ENCODE data around the gene CFAP251.

The CFAP251 gene

DNA sequence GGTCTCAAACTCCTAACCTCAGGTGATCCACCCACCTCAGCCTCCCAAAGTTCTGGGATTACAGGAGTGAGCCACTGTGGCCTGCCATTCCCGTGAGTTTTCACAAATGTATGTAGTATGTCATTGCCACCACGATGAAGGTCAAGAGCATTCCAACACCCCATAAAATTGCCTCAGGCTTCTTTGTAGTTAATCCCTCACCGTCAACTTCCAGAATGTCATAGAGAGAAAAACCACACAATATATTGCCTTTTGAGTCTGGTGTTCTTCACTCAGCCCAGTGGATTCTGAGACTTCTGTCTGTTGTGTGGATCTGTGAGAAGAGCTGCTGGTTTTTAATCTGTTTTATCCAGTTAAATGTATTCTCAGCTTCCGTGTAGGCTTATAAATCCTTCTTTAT is 12.6 kb upstream of the CFAP251 start:
- CTCF ChIA-PET, result interaction anchor here (1.0 to 1.5 kb wide), 3 partner anchors 11 to 111 kb away, joined by 3 read pairs; no protein-coding TSS in a partner anchor
- DNase-seq (ENCODE audit: extremely low spot score), result no peak
- TF ChIP-seq, protein P1, sequence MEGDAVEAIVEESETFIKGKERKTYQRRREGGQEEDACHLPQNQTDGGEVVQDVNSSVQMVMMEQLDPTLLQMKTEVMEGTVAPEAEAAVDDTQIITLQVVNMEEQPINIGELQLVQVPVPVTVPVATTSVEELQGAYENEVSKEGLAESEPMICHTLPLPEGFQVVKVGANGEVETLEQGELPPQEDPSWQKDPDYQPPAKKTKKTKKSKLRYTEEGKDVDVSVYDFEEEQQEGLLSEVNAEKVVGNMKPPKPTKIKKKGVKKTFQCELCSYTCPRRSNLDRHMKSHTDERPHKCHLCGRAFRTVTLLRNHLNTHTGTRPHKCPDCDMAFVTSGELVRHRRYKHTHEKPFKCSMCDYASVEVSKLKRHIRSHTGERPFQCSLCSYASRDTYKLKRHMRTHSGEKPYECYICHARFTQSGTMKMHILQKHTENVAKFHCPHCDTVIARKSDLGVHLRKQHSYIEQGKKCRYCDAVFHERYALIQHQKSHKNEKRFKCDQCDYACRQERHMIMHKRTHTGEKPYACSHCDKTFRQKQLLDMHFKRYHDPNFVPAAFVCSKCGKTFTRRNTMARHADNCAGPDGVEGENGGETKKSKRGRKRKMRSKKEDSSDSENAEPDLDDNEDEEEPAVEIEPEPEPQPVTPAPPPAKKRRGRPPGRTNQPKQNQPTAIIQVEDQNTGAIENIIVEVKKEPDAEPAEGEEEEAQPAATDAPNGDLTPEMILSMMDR (IDR thresholded peaks at IDR 0.05; ENCODE audit: control extremely low read depth, extremely low read depth, low read depth, missing control alignments), result no peak
- POLR2A ChIA-PET, result no interaction called here

DNA sequence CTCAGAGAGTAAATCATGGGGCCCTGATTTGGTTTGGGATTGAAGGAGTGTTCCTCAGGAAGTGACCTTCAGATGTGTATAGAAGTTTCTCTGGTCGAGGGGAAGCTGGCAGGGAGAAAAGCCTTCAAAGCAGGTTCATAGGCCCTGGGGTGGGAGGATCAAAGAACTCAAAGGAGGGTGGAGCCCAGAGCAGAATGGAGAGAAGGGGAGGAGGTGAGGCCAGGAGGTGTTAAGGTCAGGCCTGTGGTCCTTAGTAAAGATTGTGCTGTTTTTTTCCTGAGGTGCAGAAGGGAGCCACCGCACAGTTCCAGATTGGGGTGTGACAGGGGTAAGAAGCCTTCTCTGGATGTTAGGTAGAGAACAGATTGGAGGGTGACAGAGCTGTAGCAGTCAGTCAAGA is 9.7 kb upstream of the CFAP251 start:
- CTCF ChIA-PET, result interaction anchor here (1.4 to 3.1 kb wide), 2 partner anchors 10 to 215 kb away, joined by 3 to 9 read pairs; partner anchors contain the start of gene CFAP251
- TF ChIP-seq, protein P1 (IDR thresholded peaks at IDR 0.05; ENCODE audit: control extremely low read depth, extremely low read depth, low read depth, missing control alignments), result no peak
- POLR2A ChIA-PET, result interaction anchor here (0.6 kb wide), 1 partner anchor 71 kb away, joined by 5 read pairs; no protein-coding TSS in a partner anchor
- no peak for DNase-seq (ENCODE audit: extremely low spot score)

DNA sequence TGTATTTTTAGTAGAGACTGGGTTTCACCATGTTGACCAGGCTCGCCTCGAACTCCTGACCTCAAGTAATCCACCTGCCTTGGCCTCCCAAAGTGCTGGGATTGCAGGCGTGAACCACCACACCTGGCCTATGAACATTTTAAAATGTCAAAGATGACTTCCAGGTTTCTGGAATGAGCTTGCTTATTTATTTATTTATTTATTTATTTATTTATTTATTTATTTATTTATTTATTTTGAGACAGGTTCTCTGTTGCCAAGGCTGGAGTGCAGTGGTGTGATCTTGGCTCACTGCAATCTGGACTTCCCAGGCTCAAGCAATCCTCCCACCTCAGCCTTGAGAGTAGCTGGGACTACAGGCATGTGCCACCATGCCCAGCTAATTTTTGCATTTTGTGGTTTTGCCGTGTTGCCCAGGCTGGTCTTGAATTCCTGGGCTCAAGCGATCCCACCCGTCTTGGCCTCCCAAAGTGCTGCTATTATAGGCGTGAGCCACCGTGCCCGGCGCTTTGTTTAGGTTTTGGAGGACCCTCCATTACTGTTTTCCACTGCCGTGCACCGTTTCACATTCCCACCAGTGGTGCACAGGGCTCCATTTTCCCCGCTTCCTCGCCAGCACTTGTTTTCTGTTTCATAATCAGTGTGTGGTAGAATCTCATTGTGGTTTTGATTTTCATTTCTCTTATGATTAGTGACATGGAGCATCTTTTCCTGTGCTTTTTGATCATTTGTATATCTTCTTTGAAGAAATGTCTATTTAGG is 6.4 kb upstream of the CFAP251 start:
- ChIA-PET POLR2A (interaction anchor here (0.7 kb wide), 1 partner anchor 244 kb away, joined by 3 read pairs; no protein-coding TSS in a partner anchor), CTCF (interaction anchor here (1.0 kb wide), 2 partner anchors 58 to 118 kb away, joined by 3 read pairs; partner anchors contain the start of gene RHOF)
- TF ChIP-seq, protein P1 (IDR thresholded peaks at IDR 0.05; ENCODE audit: control extremely low read depth, extremely low read depth, low read depth, missing control alignments), result no peak
- DNase-seq (ENCODE audit: extremely low spot score), result no peak

DNA sequence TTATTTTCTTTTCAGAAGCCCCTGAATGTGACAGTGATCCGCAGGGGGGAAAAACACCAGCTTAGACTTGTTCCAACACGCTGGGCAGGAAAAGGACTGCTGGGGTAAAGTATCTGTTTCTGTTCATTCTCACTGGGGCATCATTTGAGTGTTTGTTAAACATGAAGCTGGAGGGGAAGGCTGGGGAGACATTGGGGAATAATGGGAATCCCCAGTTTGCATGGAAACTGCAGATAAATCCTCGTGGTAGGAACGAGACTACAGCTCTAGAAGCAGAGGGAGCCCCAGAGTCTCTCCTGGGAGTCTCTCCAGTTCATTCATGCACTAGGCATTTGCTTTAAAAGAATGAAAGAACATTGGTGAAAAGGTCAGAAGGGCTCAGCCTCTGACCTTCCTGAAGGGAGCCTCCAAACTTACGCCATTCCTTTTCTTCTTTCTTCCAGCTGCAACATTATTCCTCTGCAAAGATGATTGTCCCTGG is 2.5 kb upstream of the CFAP251 start:
- POLR2A ChIA-PET, result no interaction called here
- DNase-seq (ENCODE audit: extremely low spot score), result no peak
- TF ChIP-seq, protein P1 (IDR thresholded peaks at IDR 0.05; ENCODE audit: control extremely low read depth, extremely low read depth, low read depth, missing control alignments), result no peak
- CTCF ChIA-PET, result interaction anchor here (0.9 to 1.7 kb wide), 9 partner anchors 10 to 139 kb away, joined by 3 to 7 read pairs (median 3); partner anchors contain the start of gene PSMD9

DNA sequence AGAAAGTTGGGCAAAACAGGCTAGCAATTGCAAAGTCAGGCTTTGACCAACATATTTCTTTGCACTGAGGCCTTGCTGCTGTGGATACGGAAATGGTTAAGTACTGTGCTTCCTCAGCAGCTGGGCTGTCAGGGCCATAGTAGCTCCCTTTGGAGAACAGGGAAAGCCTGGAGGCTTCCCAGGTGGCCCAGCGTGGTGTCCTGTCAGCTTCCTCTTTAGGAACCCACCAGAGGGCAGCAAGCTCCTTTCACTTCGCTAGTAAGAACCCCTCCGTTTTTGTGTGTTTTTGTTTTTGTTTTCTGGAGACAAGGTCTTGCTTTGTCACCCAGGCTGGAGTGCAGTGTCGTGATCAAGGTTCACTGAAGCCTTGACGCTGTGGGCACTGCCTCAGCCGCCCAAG is 1.7 kb upstream of the CFAP251 start:
- ChIA-PET CTCF (interaction anchor here (0.9 to 2.0 kb wide), 11 partner anchors 11 to 138 kb away, joined by 3 to 17 read pairs (median 3); partner anchors contain the start of gene PSMD9), POLR2A (no interaction called here)
- TF ChIP-seq, protein P1 (IDR thresholded peaks at IDR 0.05; ENCODE audit: control extremely low read depth, extremely low read depth, low read depth, missing control alignments), result peak; percentile 30
- no peak for DNase-seq (ENCODE audit: extremely low spot score)

DNA sequence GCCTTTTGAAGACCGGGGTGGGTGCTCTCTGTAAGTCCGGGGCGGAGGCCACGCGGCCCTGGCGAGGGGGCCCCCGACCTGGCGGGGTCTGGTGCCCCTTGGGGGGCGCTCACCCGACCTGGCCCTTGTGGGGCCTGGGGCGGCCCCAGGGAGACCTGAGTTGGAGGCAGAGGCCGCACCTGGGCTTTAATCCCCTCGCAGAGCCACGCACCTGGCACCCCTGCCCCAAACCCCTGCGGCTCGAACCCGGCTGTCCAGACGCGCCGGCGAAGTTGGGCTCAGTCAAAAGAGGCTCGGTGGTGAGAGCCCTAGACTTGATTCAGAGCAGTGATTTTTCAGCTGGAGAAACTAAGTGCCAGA is 267 bp downstream of the CFAP251 start:
- no peak for DNase-seq (ENCODE audit: extremely low spot score)
- CTCF ChIA-PET, result interaction anchor here (0.6 to 2.9 kb wide), 21 partner anchors 9 to 583 kb away, joined by 3 to 17 read pairs (median 5); partner anchors contain the start of gene RHOF
- TF ChIP-seq, protein P1 (IDR thresholded peaks at IDR 0.05; ENCODE audit: control extremely low read depth, extremely low read depth, low read depth, missing control alignments), result no peak
- POLR2A ChIA-PET, result no interaction called here
